Caco-2 (cell line): ENCODE measurements around the gene TLR8. TPM values are rescaled to one million over a fixed set of nuclear protein-coding genes. Genes with fewer than 3 reads are reported as not detected.

Experiments
- BruUV-seq: library from RNA; stranded (reverse); fragments of 400-500 nt; replicated peaks from 2 replicates; lab custom pipeline; 2021; lab: Mats Ljungman, UMichigan
- CTCF ChIA-PET: fragments of 300-600 bp; sonication (Branson Sonifier 250); formaldehyde crosslinking; loops from one replicate; lab custom pipeline; 2022; ENCODE audit warnings: antibody characterized with exemption; lab: Charles Lee
- POLR2A ChIA-PET: fragments of 300-600 bp; sonication (Branson Sonifier 250); formaldehyde crosslinking; loops from one replicate; lab custom pipeline; 2022; ENCODE audit warnings: antibody characterized with exemption; lab: Charles Lee
- DNase-seq, 2 experiments: peaks; one replicate each; pipeline versions ENCODE4 v3.0.0 to v3.0.0-alpha.2; 2020 to 2022
- H3K27me3 ChIP-seq: replicated peaks from 2 replicates; pipeline ENCODE4 v1.6.0; 2011; ENCODE audit warnings: low read length; ENCODE audit not compliant: control insufficient read depth, insufficient read depth
- H3K36me3 ChIP-seq: 2 replicates; pipeline ENCODE4 v1.5.1; 2011; ENCODE audit warnings: low read length; ENCODE audit not compliant: control insufficient read depth, insufficient read depth
- H3K4me1 ChIP-seq: fragments of 250-450 bp; sonication (Bioruptor Pico); 2 replicates; pipeline ENCODE4 v1.5.1; 2020; ENCODE audit warnings: mild to moderate bottlenecking
- H3K4me3 ChIP-seq: 2 replicates; pipeline ENCODE4 v1.5.1; 2011; ENCODE audit warnings: low read depth, mild to moderate bottlenecking, control low read depth, low read length
- H3K9me3 ChIP-seq: fragments of 250-450 bp; sonication (Bioruptor Pico); 2 replicates; pipeline ENCODE4 v1.5.1; 2020; ENCODE audit warnings: mild to moderate bottlenecking, moderate library complexity
- H3K27ac Mint-ChIP-seq: one replicate; pipeline ENCODE4 v1.8.0; 2022; ENCODE audit warnings: mixed read lengths; ENCODE audit not compliant: unreplicated experiment
- H3K27me3 Mint-ChIP-seq: one replicate; pipeline ENCODE4 v1.8.0; 2022; ENCODE audit warnings: mixed read lengths; ENCODE audit not compliant: insufficient read depth, unreplicated experiment
- H3K36me3 Mint-ChIP-seq: one replicate; pipeline ENCODE4 v1.8.0; 2022; ENCODE audit warnings: mild to moderate bottlenecking, mixed read lengths; ENCODE audit not compliant: insufficient read depth, unreplicated experiment
- H3K4me1 Mint-ChIP-seq: one replicate; pipeline ENCODE4 v1.8.0; 2022; ENCODE audit warnings: low read depth, mixed read lengths; ENCODE audit not compliant: unreplicated experiment
- H3K4me3 Mint-ChIP-seq: one replicate; pipeline ENCODE4 v1.8.0; 2022; ENCODE audit warnings: mild to moderate bottlenecking, moderate library complexity, mixed read lengths; ENCODE audit not compliant: unreplicated experiment
- H3K9me3 Mint-ChIP-seq: one replicate; pipeline ENCODE4 v1.8.0; 2022; ENCODE audit warnings: mixed read lengths; ENCODE audit not compliant: unreplicated experiment
- CTCF ChIP-seq, 2 experiments: fragments of 200-600 bp in 1 of 2; IDR thresholded peaks; 1 replicate in 1 of 2; 2 replicates in 1 of 2; pipeline versions ENCODE4 v1.5.1 to v1.8.0; 2011 to 2022; ENCODE audit warnings: antibody characterized with exemption in 1 of 2, control low read depth in 1 of 2, inconsistent platforms in 1 of 2, low read depth in 1 of 2, low read length in 1 of 2, mild to moderate bottlenecking in 1 of 2, moderate library complexity in 1 of 2; ENCODE audit not compliant: insufficient read depth in 1 of 2, severe bottlenecking in 1 of 2, unreplicated experiment in 1 of 2
- intact Hi-C: fragments of 100-400 bp; cut with micrococcal nuclease; formaldehyde crosslinking; loops from one replicate; pipeline ENCODE4 v1.10.0; 2022; ENCODE audit not compliant: unreplicated experiment
- total RNA-seq: library from RNA; stranded (reverse); gene quantifications from 2 replicates; pipeline ENCODE4 v1.2.3, GENCODE V29; 2022

The TLR8 gene
- total RNA-seq, 1 experiment from 2014 or later, result not detected

GRCh38 chrX:12965131-12965940 lies 58.9 kb downstream of the TLR8 start:
- no peak for DNase-seq
- POLR2A ChIA-PET, result no interaction called here
- no peaks in the 10 kb centered on the region for H3K36me3 Mint-ChIP-seq
- no peak for TF ChIP-seq CTCF (IDR thresholded peaks at IDR 0.05; ENCODE audit: insufficient read depth in 1 of 2, low read depth in 1 of 2, low read length in 1 of 2, severe bottlenecking in 1 of 2, unreplicated experiment in 1 of 2)
- intact Hi-C loops, result no loop called here
- H3K27me3 ChIP-seq, result no peaks in the 10 kb centered on the region
- H3K27me3 Mint-ChIP-seq, result no peaks in the 10 kb centered on the region
- no peaks in the 10 kb centered on the region for H3K4me1 Mint-ChIP-seq
- H3K9me3 ChIP-seq, result no peaks in the 10 kb centered on the region
- H3K27ac Mint-ChIP-seq, result no peak overlapping the region
- no peaks in the 10 kb centered on the region for H3K9me3 Mint-ChIP-seq
- no peaks in the 10 kb centered on the region for H3K36me3 ChIP-seq
- BruUV-seq, result no TSS peak
- H3K4me3 Mint-ChIP-seq, result no peak overlapping the region
- no peaks in the 10 kb centered on the region for H3K4me1 ChIP-seq
- CTCF ChIA-PET, result no interaction called here
- no peak overlapping the region for H3K4me3 ChIP-seq

GRCh38 chrX:12966151-12966550 lies 59.7 kb downstream of the TLR8 start:
- Mint-ChIP-seq H3K9me3 (no peaks in the 10 kb centered on the region), H3K36me3 (no peaks in the 10 kb centered on the region), H3K4me3 (no peak overlapping the region), H3K27ac (no peak overlapping the region), H3K4me1 (no peaks in the 10 kb centered on the region), H3K27me3 (no peaks in the 10 kb centered on the region)
- Histone ChIP-seq H3K9me3 (no peaks in the 10 kb centered on the region), H3K4me3 (no peak overlapping the region), H3K4me1 (peaks cover 4% of the 10 kb centered on the region; the same call in 1 of the 2 replicates), H3K36me3 (no peaks in the 10 kb centered on the region), H3K27me3 (no peaks in the 10 kb centered on the region)
- BruUV-seq, result no TSS peak
- no peak for DNase-seq
- CTCF ChIA-PET, result no interaction called here
- TF ChIP-seq CTCF (IDR thresholded peaks at IDR 0.05; ENCODE audit: insufficient read depth in 1 of 2, low read depth in 1 of 2, low read length in 1 of 2, severe bottlenecking in 1 of 2, unreplicated experiment in 1 of 2), result no peak
- intact Hi-C loops, result no loop called here
- POLR2A ChIA-PET, result no interaction called here

- Mint-ChIP-seq H3K4me3 (no peak overlapping the region), H3K36me3 (no peaks in the 10 kb centered on the region), H3K27ac (no peak overlapping the region), H3K4me1 (no peaks in the 10 kb centered on the region), H3K9me3 (no peaks in the 10 kb centered on the region), H3K27me3 (no peaks in the 10 kb centered on the region)
- no peaks in the 10 kb centered on the region for H3K36me3 ChIP-seq
- no peak for TF ChIP-seq CTCF (IDR thresholded peaks at IDR 0.05; ENCODE audit: insufficient read depth in 1 of 2, low read depth in 1 of 2, low read length in 1 of 2, severe bottlenecking in 1 of 2, unreplicated experiment in 1 of 2)
- intact Hi-C loops, result no loop called here
- peaks cover 4% of the 10 kb centered on the region; the same call in 1 of the 2 replicates for H3K4me1 ChIP-seq
- POLR2A ChIA-PET, result no interaction called here
- no peaks in the 10 kb centered on the region for H3K27me3 ChIP-seq
- no peak overlapping the region for H3K4me3 ChIP-seq
- no peaks in the 10 kb centered on the region for H3K9me3 ChIP-seq
- BruUV-seq, result no TSS peak
- no peak for DNase-seq
- CTCF ChIA-PET, result no interaction called here
Measured at GRCh38 chrX:12967711-12968465, 61.5 kb downstream of the TLR8 start.
